ENCODE results near the gene GLRX5. TPM values are rescaled to one million over a fixed set of nuclear protein-coding genes. Genes with fewer than 3 reads are reported as not detected.
"Not testable (repeated sequence)": the region's sequence is repeated elsewhere in the genome, so short reads cannot be mapped to it uniquely, and the experiment has no call there.

Gene GLRX5
- total RNA-seq, 1 experiment from 2014 or later, result 67.8 TPM

DNA sequence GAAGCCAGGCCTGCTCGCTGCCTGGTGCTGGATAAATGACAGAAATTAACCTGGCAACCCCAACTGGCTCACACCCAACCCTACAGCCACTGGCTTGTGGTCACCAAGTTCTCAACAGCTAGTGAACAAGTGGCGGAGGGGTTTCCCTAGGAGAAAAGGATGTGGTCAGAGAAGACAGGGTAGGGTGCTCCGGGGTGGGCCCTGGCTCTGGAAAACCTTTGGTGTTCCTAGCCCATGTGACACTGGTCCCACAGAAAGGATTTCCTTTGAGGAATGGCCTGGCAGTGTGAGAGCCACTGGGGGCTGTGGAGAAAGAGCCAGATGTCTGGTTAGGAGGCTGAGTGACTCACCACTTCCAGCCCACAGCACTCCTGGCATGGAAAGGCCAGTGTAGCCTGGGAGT lies 27.1 kb upstream of the GLRX5 start:
- Mint-ChIP-seq H3K36me3 (ENCODE audit: insufficient read depth, unreplicated experiment) (no peaks in the 10 kb centered on the region), H3K27me3 (ENCODE audit: insufficient read depth, unreplicated experiment) (no peaks in the 10 kb centered on the region), H3K4me1 (ENCODE audit: low read depth, unreplicated experiment) (peaks cover 8% of the 10 kb centered on the region), H3K9me3 (ENCODE audit: unreplicated experiment) (no peaks in the 10 kb centered on the region), H3K27ac (ENCODE audit: unreplicated experiment) (no peak overlapping the region), H3K4me3 (ENCODE audit: unreplicated experiment) (no peak overlapping the region)
- Histone ChIP-seq H3K4me3 (ENCODE audit: low read depth, low read length) (no peak overlapping the region), H3K27me3 (replicated peaks; ENCODE audit: control insufficient read depth, insufficient read depth, low read length) (no peaks in the 10 kb centered on the region), H3K36me3 (ENCODE audit: control insufficient read depth, insufficient read depth, low read length) (no peaks in the 10 kb centered on the region), H3K9me3 (no peaks in the 10 kb centered on the region), H3K4me1 (peaks cover 15% of the 10 kb centered on the region)
- no TSS peak for BruUV-seq (replicated peaks)
- CTCF ChIA-PET, result no interaction called here
- DNase-seq, result peak in 1 of 2 experiments; percentile 6
- intact Hi-C loops (cut with micrococcal nuclease; ENCODE audit: unreplicated experiment), result no loop called here
- POLR2A ChIA-PET, result no interaction called here
- TF ChIP-seq, protein P1, sequence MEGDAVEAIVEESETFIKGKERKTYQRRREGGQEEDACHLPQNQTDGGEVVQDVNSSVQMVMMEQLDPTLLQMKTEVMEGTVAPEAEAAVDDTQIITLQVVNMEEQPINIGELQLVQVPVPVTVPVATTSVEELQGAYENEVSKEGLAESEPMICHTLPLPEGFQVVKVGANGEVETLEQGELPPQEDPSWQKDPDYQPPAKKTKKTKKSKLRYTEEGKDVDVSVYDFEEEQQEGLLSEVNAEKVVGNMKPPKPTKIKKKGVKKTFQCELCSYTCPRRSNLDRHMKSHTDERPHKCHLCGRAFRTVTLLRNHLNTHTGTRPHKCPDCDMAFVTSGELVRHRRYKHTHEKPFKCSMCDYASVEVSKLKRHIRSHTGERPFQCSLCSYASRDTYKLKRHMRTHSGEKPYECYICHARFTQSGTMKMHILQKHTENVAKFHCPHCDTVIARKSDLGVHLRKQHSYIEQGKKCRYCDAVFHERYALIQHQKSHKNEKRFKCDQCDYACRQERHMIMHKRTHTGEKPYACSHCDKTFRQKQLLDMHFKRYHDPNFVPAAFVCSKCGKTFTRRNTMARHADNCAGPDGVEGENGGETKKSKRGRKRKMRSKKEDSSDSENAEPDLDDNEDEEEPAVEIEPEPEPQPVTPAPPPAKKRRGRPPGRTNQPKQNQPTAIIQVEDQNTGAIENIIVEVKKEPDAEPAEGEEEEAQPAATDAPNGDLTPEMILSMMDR (IDR thresholded peaks at IDR 0.05; ENCODE audit: insufficient read depth in 1 of 2, low read depth in 1 of 2, low read length in 1 of 2, severe bottlenecking in 1 of 2, unreplicated experiment in 1 of 2), result no peak

DNA sequence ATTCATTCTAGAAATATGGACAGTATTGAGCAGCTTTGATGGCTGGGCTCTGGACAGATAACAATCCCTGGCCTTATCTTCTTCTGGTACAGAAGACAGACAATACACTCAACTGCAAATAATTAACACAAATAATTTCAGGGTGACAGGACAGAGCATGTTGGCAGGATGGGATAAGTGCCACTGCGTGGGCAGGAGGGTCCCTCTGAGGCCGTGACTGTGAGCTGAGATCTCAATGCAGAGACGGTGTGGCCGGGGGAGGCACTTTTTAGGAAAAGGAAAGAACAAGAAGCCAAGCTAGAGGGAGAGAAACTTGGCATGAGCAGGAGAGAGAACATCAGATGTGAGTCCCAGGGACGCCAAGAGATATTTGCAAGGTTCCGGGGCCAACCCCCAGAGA lies 26.5 kb upstream of the GLRX5 start:
- H3K27me3 ChIP-seq (replicated peaks; ENCODE audit: control insufficient read depth, insufficient read depth, low read length), result no peaks in the 10 kb centered on the region
- Mint-ChIP-seq H3K36me3 (ENCODE audit: insufficient read depth, unreplicated experiment) (no peaks in the 10 kb centered on the region), H3K27ac (ENCODE audit: unreplicated experiment) (peak overlapping the region; percentile 29), H3K27me3 (ENCODE audit: insufficient read depth, unreplicated experiment) (no peaks in the 10 kb centered on the region), H3K4me1 (ENCODE audit: low read depth, unreplicated experiment) (peaks cover 6% of the 10 kb centered on the region), H3K9me3 (ENCODE audit: unreplicated experiment) (no peaks in the 10 kb centered on the region), H3K4me3 (ENCODE audit: unreplicated experiment) (no peak overlapping the region)
- DNase-seq, result peak in 1 of 2 experiments; percentile 4
- no peaks in the 10 kb centered on the region for H3K9me3 ChIP-seq
- TF ChIP-seq, protein P1 (IDR thresholded peaks at IDR 0.05; ENCODE audit: insufficient read depth in 1 of 2, low read depth in 1 of 2, low read length in 1 of 2, severe bottlenecking in 1 of 2, unreplicated experiment in 1 of 2), result no peak
- H3K36me3 ChIP-seq (ENCODE audit: control insufficient read depth, insufficient read depth, low read length), result no peaks in the 10 kb centered on the region
- H3K4me1 ChIP-seq, result peaks cover 11% of the 10 kb centered on the region; the same call in 1 of the 2 replicates
- ChIA-PET POLR2A (no interaction called here), CTCF (no interaction called here)
- no TSS peak for BruUV-seq (replicated peaks)
- H3K4me3 ChIP-seq (ENCODE audit: low read depth, low read length), result no peak overlapping the region
- intact Hi-C loops (cut with micrococcal nuclease; ENCODE audit: unreplicated experiment), result no loop called here

DNA sequence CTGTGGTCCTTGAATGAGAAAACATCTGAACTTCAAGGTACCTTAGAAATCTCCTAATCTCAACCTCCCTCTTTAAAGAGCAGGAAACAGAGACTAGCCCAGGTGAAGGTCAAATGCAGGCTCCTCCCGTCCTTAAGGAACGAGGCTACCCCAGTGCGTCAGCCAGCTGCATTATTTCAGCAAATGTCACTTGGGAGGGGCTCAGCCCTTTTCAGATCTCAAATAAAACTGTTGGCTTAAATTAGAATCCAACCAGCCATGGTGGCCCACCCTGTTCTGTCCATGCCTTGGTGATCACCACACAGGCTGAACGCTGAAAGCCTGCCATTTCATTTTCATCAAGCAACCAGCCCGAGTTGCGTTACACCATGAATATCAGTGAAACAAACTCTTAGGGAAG lies 25.4 kb upstream of the GLRX5 start:
- CTCF ChIA-PET, result interaction anchor here (0.6 kb wide), 1 partner anchor 137 kb away, joined by 3 read pairs; no protein-coding TSS in a partner anchor
- intact Hi-C loops (cut with micrococcal nuclease; ENCODE audit: unreplicated experiment), result no loop called here
- H3K4me1 Mint-ChIP-seq (ENCODE audit: low read depth, unreplicated experiment), result peaks cover 6% of the 10 kb centered on the region
- H3K27ac Mint-ChIP-seq (ENCODE audit: unreplicated experiment), result no peak overlapping the region
- Histone ChIP-seq H3K36me3 (ENCODE audit: control insufficient read depth, insufficient read depth, low read length) (no peaks in the 10 kb centered on the region), H3K4me3 (ENCODE audit: low read depth, low read length) (no peak overlapping the region), H3K4me1 (peaks cover 1% of the 10 kb centered on the region), H3K27me3 (replicated peaks; ENCODE audit: control insufficient read depth, insufficient read depth, low read length) (no peaks in the 10 kb centered on the region), H3K9me3 (no peaks in the 10 kb centered on the region)
- no peaks in the 10 kb centered on the region for H3K9me3 Mint-ChIP-seq (ENCODE audit: unreplicated experiment)
- DNase-seq, result no peak
- TF ChIP-seq, protein P1 (IDR thresholded peaks at IDR 0.05; ENCODE audit: insufficient read depth in 1 of 2, low read depth in 1 of 2, low read length in 1 of 2, severe bottlenecking in 1 of 2, unreplicated experiment in 1 of 2), result no peak
- H3K36me3 Mint-ChIP-seq (ENCODE audit: insufficient read depth, unreplicated experiment), result no peaks in the 10 kb centered on the region
- BruUV-seq (replicated peaks), result no TSS peak
- no peak overlapping the region for H3K4me3 Mint-ChIP-seq (ENCODE audit: unreplicated experiment)
- no peaks in the 10 kb centered on the region for H3K27me3 Mint-ChIP-seq (ENCODE audit: insufficient read depth, unreplicated experiment)
- POLR2A ChIA-PET, result no interaction called here

DNA sequence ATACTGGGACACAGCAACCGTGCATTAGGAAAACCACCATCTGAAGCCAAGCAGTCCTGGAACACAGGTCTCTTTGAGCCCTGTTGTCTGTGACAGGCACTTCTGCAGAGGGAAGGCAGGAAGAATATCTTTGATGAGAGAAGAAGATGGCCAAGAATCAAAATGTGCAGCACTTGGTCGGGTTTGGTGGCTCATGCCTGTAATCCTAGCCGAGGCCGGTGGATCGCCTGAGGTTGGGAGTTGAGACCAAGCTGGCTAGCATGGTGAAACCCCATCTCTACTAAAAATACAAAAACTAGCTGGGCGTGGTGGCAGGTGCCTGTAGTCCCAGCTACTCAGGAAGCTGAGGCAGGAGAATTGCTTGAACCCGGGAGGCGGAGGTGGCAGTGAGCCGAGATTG lies 24.5 kb upstream of the GLRX5 start:
- H3K4me3 Mint-ChIP-seq (ENCODE audit: unreplicated experiment); H3K4me3 ChIP-seq (ENCODE audit: low read depth, low read length); POLR2A ChIA-PET; H3K36me3 ChIP-seq (ENCODE audit: control insufficient read depth, insufficient read depth, low read length); intact Hi-C loops (cut with micrococcal nuclease; ENCODE audit: unreplicated experiment); H3K27me3 Mint-ChIP-seq (ENCODE audit: insufficient read depth, unreplicated experiment); H3K9me3 ChIP-seq; H3K9me3 Mint-ChIP-seq (ENCODE audit: unreplicated experiment); CTCF ChIA-PET; BruUV-seq (replicated peaks); H3K27me3 ChIP-seq (replicated peaks; ENCODE audit: control insufficient read depth, insufficient read depth, low read length); DNase-seq; H3K4me1 ChIP-seq; H3K27ac Mint-ChIP-seq (ENCODE audit: unreplicated experiment); H3K36me3 Mint-ChIP-seq (ENCODE audit: insufficient read depth, unreplicated experiment); H3K4me1 Mint-ChIP-seq (ENCODE audit: low read depth, unreplicated experiment): not testable (repeated sequence)
